ENCODE measurements around the gene PTPRA.

GRCh38 chr20:3059489-3059888, 186.2 kb downstream of the PTPRA start:
- TF ChIP-seq, protein P1, sequence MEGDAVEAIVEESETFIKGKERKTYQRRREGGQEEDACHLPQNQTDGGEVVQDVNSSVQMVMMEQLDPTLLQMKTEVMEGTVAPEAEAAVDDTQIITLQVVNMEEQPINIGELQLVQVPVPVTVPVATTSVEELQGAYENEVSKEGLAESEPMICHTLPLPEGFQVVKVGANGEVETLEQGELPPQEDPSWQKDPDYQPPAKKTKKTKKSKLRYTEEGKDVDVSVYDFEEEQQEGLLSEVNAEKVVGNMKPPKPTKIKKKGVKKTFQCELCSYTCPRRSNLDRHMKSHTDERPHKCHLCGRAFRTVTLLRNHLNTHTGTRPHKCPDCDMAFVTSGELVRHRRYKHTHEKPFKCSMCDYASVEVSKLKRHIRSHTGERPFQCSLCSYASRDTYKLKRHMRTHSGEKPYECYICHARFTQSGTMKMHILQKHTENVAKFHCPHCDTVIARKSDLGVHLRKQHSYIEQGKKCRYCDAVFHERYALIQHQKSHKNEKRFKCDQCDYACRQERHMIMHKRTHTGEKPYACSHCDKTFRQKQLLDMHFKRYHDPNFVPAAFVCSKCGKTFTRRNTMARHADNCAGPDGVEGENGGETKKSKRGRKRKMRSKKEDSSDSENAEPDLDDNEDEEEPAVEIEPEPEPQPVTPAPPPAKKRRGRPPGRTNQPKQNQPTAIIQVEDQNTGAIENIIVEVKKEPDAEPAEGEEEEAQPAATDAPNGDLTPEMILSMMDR (IDR thresholded peaks at IDR 0.05) = no peak
- no peak for TF ChIP-seq POLR2A (IDR thresholded peaks at IDR 0.05)

Measured in adrenal gland (tissue), 5 donors.